Astrocyte (in vitro differentiated cells and primary cell): ENCODE data around the gene GPANK1. TPM values are rescaled to one million over a fixed set of nuclear protein-coding genes. Genes with fewer than 3 reads are reported as not detected.

ENCODE experiments used
- DNase-seq: peaks from one replicate; pipeline ENCODE4 v3.0.0-alpha.2; 2010; ENCODE audit warnings: low read depth
- FAIRE-seq: peaks from 2 replicates; lab custom pipeline; 2011; peaks lifted over from hg19 to GRCh38; lab: Jason Lieb, UNC
- H2AFZ ChIP-seq: 2 replicates; pipeline ENCODE4 v1.6.0; 2012; ENCODE audit warnings: low read depth, low read length, inconsistent platforms
- H3K27ac ChIP-seq: 2 replicates; pipeline ENCODE4 v1.5.1; 2011; ENCODE audit warnings: low read depth, low read length, inconsistent platforms
- H3K27me3 ChIP-seq: 2 replicates; pipeline ENCODE4 v1.6.0; 2011; ENCODE audit warnings: low read length, inconsistent platforms; ENCODE audit not compliant: insufficient read depth
- H3K36me3 ChIP-seq: 2 replicates; pipeline ENCODE4 v1.5.1; 2011; ENCODE audit warnings: low read length, inconsistent platforms; ENCODE audit not compliant: insufficient read depth
- H3K4me1 ChIP-seq: 2 replicates; pipeline ENCODE4 v1.5.1; 2011; ENCODE audit warnings: low read length, inconsistent platforms; ENCODE audit not compliant: insufficient read depth
- H3K4me2 ChIP-seq: 2 replicates; pipeline ENCODE4 v1.6.0; 2012; ENCODE audit warnings: low read length, inconsistent platforms
- H3K4me3 ChIP-seq: 2 replicates; pipeline ENCODE4 v1.5.1; 2011; ENCODE audit warnings: low read depth, mild to moderate bottlenecking, low read length, inconsistent platforms; ENCODE audit not compliant: insufficient read depth
- H3K79me2 ChIP-seq: 2 replicates; pipeline ENCODE4 v1.6.0; 2012; ENCODE audit warnings: mild to moderate bottlenecking, low read length, inconsistent platforms; ENCODE audit not compliant: insufficient read depth
- H3K9ac ChIP-seq: 2 replicates; pipeline ENCODE4 v1.6.0; 2012; ENCODE audit warnings: mild to moderate bottlenecking, low read length, inconsistent platforms
- H3K9me3 ChIP-seq: 2 replicates; pipeline ENCODE4 v1.5.1; 2012; ENCODE audit warnings: low read depth, mild to moderate bottlenecking, low read length, inconsistent platforms; ENCODE audit not compliant: insufficient read depth
- H4K20me1 ChIP-seq: 2 replicates; pipeline ENCODE4 v1.6.0; 2012; ENCODE audit warnings: low read length, inconsistent platforms; ENCODE audit not compliant: insufficient read depth
- H3K27ac Mint-ChIP-seq: one replicate; pipeline ENCODE4 v1.8.0; 2021; ENCODE audit warnings: mild to moderate bottlenecking, mixed read lengths; ENCODE audit not compliant: unreplicated experiment
- H3K27me3 Mint-ChIP-seq: one replicate; pipeline ENCODE4 v1.8.0; 2021; ENCODE audit warnings: low read depth, mixed read lengths; ENCODE audit not compliant: unreplicated experiment
- H3K36me3 Mint-ChIP-seq: one replicate; pipeline ENCODE4 v1.8.0; 2021; ENCODE audit warnings: low read depth, mixed read lengths; ENCODE audit not compliant: unreplicated experiment
- H3K4me1 Mint-ChIP-seq: one replicate; pipeline ENCODE4 v1.8.0; 2021; ENCODE audit warnings: low read depth, mixed read lengths; ENCODE audit not compliant: unreplicated experiment
- H3K4me3 Mint-ChIP-seq: one replicate; pipeline ENCODE4 v1.8.0; 2021; ENCODE audit warnings: mild to moderate bottlenecking, moderate library complexity, mixed read lengths; ENCODE audit not compliant: unreplicated experiment
- H3K9me3 Mint-ChIP-seq: one replicate; pipeline ENCODE4 v1.8.0; 2021; ENCODE audit warnings: mild to moderate bottlenecking, mixed read lengths; ENCODE audit not compliant: unreplicated experiment
- EZH2 ChIP-seq: IDR thresholded peaks from 2 replicates; pipeline ENCODE4 v1.6.1; 2012; ENCODE audit warnings: mild to moderate bottlenecking, low read length, inconsistent platforms; ENCODE audit not compliant: insufficient read depth
- total RNA-seq: library from RNA; stranded (reverse); gene quantifications from 2 replicates; pipeline ENCODE4 v1.2.1, GENCODE V29; 2021
- TF ChIP-seq, protein P1 (sequence below): IDR thresholded peaks from 2 replicates; pipeline ENCODE4 v1.5.1; 2011; ENCODE audit warnings: low read depth, mild to moderate bottlenecking, inconsistent platforms, low read length, moderate library complexity; ENCODE audit not compliant: insufficient read depth

GPANK1 gene
- total RNA-seq, 1 donor from 2014 or later: 13.8 TPM

DNA sequence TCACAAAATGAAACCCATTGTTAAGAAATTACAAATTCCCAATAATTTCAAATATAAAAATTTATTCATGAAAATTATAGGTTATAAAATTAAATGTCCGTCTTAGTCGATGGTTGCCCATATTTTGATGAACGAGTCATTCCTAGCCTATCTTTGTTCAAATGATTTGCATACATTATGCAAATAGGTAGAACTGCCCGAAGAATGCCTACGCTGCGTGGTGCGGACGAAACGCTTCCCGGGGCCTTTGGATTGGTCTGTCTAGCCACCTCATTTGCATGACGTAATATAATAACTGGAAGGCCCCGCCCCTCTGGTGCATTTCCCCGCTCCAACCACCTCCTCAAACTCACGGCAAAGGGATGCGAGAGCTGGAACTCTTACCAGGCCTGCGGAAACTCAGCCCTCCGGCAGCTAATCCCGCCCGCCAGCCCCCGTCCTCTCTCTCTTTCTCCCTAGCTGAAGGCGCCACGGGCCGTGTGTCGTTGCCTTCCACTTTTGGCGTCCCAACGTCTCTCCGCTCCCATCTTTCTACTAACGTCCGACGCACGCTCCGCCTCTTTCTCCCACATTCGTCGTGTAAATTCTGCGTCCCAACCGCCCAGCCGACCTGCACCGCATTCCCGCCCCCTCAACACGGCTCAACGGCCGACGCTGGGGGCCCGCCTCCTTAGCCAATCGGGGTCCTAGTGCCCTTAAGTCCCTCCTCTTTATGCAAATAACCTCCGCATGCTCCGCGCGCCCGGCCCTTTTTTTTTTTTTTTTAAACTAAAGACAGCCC lies 44.8 kb downstream of the GPANK1 start:
- H3K4me3 ChIP-seq: peak overlapping the region; percentile 66
- Mint-ChIP-seq H3K4me3 (peak overlapping the region; percentile 94), H3K9me3 (no peaks in the 10 kb centered on the region), H3K4me1 (peaks cover 14% of the 10 kb centered on the region), H3K36me3 (peaks cover 16% of the 10 kb centered on the region), H3K27me3 (peaks cover 4% of the 10 kb centered on the region), H3K27ac (peak overlapping the region; percentile 98)
- H3K9me3 ChIP-seq: no peaks in the 10 kb centered on the region
- peak overlapping the region; percentile 89 for H3K9ac ChIP-seq
- TF ChIP-seq EZH2: no peak
- TF ChIP-seq, protein P1, sequence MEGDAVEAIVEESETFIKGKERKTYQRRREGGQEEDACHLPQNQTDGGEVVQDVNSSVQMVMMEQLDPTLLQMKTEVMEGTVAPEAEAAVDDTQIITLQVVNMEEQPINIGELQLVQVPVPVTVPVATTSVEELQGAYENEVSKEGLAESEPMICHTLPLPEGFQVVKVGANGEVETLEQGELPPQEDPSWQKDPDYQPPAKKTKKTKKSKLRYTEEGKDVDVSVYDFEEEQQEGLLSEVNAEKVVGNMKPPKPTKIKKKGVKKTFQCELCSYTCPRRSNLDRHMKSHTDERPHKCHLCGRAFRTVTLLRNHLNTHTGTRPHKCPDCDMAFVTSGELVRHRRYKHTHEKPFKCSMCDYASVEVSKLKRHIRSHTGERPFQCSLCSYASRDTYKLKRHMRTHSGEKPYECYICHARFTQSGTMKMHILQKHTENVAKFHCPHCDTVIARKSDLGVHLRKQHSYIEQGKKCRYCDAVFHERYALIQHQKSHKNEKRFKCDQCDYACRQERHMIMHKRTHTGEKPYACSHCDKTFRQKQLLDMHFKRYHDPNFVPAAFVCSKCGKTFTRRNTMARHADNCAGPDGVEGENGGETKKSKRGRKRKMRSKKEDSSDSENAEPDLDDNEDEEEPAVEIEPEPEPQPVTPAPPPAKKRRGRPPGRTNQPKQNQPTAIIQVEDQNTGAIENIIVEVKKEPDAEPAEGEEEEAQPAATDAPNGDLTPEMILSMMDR: no peak
- no peaks in the 10 kb centered on the region for H3K27me3 ChIP-seq
- peak overlapping the region; percentile 99 for H3K27ac ChIP-seq
- DNase-seq (peak; percentile 98), FAIRE-seq (no peak)
- peak overlapping the region; percentile 86 for H3K4me2 ChIP-seq
- H3K36me3 ChIP-seq: peaks cover 13% of the 10 kb centered on the region
- peaks cover 39% of the 10 kb centered on the region for H4K20me1 ChIP-seq
- peaks cover 12% of the 10 kb centered on the region for H3K4me1 ChIP-seq
- H2AFZ ChIP-seq: peak overlapping the region; percentile 82
- H3K79me2 ChIP-seq: peaks cover 43% of the 10 kb centered on the region

DNA sequence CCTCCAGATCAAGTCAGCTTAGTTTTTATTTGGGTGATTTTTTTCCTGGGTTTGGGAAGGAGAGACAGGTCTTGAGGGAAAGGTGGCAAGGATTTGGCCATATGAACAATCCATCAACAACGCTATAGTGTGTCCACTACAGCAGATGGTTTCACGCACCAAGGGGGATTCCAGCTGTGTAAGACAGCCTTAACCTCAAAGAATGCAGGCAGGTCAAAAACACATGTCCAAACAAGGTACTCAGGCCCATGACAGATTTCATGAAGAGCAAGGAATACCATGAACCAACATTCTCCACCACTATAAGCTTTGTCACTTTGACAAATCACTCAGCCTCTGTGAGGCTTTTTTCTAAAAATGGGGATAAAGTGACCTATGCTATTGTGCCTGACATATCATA lies 47.8 kb downstream of the GPANK1 start:
- H3K27me3 Mint-ChIP-seq: peaks cover 4% of the 10 kb centered on the region
- H3K27ac ChIP-seq: no peak overlapping the region
- no peaks in the 10 kb centered on the region for H3K36me3 ChIP-seq
- H3K4me1 Mint-ChIP-seq: peaks cover 5% of the 10 kb centered on the region
- H3K9me3 Mint-ChIP-seq: no peaks in the 10 kb centered on the region
- TF ChIP-seq, protein P1: no peak
- TF ChIP-seq EZH2: no peak
- peaks cover 10% of the 10 kb centered on the region for H4K20me1 ChIP-seq
- no peak overlapping the region for H3K4me2 ChIP-seq
- H3K4me1 ChIP-seq: peaks cover 1% of the 10 kb centered on the region
- H2AFZ ChIP-seq: no peak overlapping the region
- H3K27ac Mint-ChIP-seq: no peak overlapping the region
- H3K9ac ChIP-seq: no peak overlapping the region
- no peak for FAIRE-seq
- DNase-seq: no peak
- no peaks in the 10 kb centered on the region for H3K36me3 Mint-ChIP-seq
- H3K4me3 Mint-ChIP-seq: no peak overlapping the region
- H3K27me3 ChIP-seq: no peaks in the 10 kb centered on the region
- H3K4me3 ChIP-seq: no peak overlapping the region
- peaks cover 14% of the 10 kb centered on the region for H3K79me2 ChIP-seq
- H3K9me3 ChIP-seq: no peaks in the 10 kb centered on the region

DNA sequence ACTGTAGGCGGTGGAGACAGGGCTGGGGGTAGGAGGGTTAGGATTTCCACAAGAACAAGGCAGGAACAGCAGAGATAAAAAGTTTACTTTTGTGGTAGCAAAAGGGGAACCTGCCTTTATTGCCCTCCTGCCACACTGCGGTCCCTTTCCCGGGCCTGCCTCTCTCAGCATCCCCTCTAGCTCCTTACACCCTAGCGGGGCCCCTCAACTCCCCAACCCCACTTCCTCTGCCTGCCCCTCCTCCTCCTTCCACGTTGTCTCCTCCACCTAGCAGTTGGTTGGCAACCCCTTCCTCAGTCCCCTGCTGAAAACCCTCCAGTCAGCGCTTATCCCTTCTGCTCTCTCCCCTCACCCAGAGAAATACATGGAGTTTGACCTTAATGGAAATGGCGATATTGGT lies 49.0 kb downstream of the GPANK1 start:
- no peak overlapping the region for H3K4me3 Mint-ChIP-seq
- Histone ChIP-seq H3K4me1 (no peaks in the 10 kb centered on the region), H2AFZ (no peak overlapping the region), H3K79me2 (peaks cover 2% of the 10 kb centered on the region), H3K4me3 (no peak overlapping the region), H4K20me1 (no peaks in the 10 kb centered on the region), H3K27me3 (no peaks in the 10 kb centered on the region), H3K9me3 (no peaks in the 10 kb centered on the region), H3K4me2 (no peak overlapping the region), H3K9ac (no peak overlapping the region), H3K36me3 (no peaks in the 10 kb centered on the region), H3K27ac (no peak overlapping the region)
- no peaks in the 10 kb centered on the region for H3K9me3 Mint-ChIP-seq
- DNase-seq (no peak), FAIRE-seq (no peak)
- TF ChIP-seq, protein P1: no peak
- no peak for TF ChIP-seq EZH2
- H3K27me3 Mint-ChIP-seq: peaks cover 6% of the 10 kb centered on the region
- no peak overlapping the region for H3K27ac Mint-ChIP-seq
- H3K4me1 Mint-ChIP-seq: peaks cover 5% of the 10 kb centered on the region
- no peaks in the 10 kb centered on the region for H3K36me3 Mint-ChIP-seq
